Heart right ventricle (tissue), 16 donors: ENCODE data around the gene SYCE3. TPM values are rescaled to one million over a fixed set of nuclear protein-coding genes. Genes with fewer than 3 reads are reported as not detected.

ENCODE experiments used
- ATAC-seq, 8 donors: fragments of 200-7000 bp; cut with Tn5 transposase; one replicate each; pipeline ENCODE4 v1.9.1; 2020; ENCODE audit warnings: mild to moderate bottlenecking in 8 of 8, moderate library complexity in 8 of 8, moderate number of reproducible peaks in 1 of 8
- DNase-seq, 2 donors: peaks; one replicate each; pipeline ENCODE4 v3.0.0-alpha.2; 2020
- H3K27ac ChIP-seq, 10 donors: fragments of 200-600 bp; sonication (generic) in 2 of 10; one replicate each; pipeline versions ENCODE4 v1.5.0 to v1.8.0; 2020 to 2022; ENCODE audit warnings: mild to moderate bottlenecking in 3 of 10
- H3K27me3 ChIP-seq, 7 donors: fragments of 200-600 bp; one replicate each; pipeline ENCODE4 v1.8.0; 2021 to 2022; ENCODE audit warnings: mild to moderate bottlenecking in 2 of 7
- H3K36me3 ChIP-seq, 9 donors: fragments of 200-600 bp; sonication (generic) in 1 of 9; one replicate each; pipeline versions ENCODE4 v1.5.0 to v1.8.0; 2020 to 2022; ENCODE audit warnings: mild to moderate bottlenecking in 2 of 9
- H3K4me1 ChIP-seq, 9 donors: fragments of 200-600 bp; sonication (generic) in 1 of 9; one replicate each; pipeline versions ENCODE4 v1.5.0 to v1.8.0; 2020 to 2022; ENCODE audit warnings: mild to moderate bottlenecking in 4 of 9
- H3K4me3 ChIP-seq, 10 donors: fragments of 200-600 bp; sonication (generic) in 2 of 10; one replicate each; pipeline versions ENCODE4 v1.5.0 to v1.8.0; 2020 to 2022; ENCODE audit warnings: mild to moderate bottlenecking in 7 of 10, moderate library complexity in 2 of 10
- H3K9me3 ChIP-seq, 11 donors: fragments of 200-600 bp in 10 of 11; sonication (generic) in 2 of 11; one replicate each; pipeline versions ENCODE4 v1.5.0 to v1.8.0; 2013 to 2022; ENCODE audit warnings: mild to moderate bottlenecking in 2 of 11, control low read depth in 1 of 11, moderate library complexity in 1 of 11
- WGBS, 2 donors: extraction: QIAGEN DNeasy Blood & Tissue Kit; methylation state at CpG; one replicate each; pipeline ENCODE4 v1.1.7; 2013; ENCODE audit warnings: inconsistent platforms in 1 of 2; 5-methylcytosine and 5-hydroxymethylcytosine counted together
- intact Hi-C, 10 donors: fragments of 100-400 bp; cut with DNase I; formaldehyde crosslinking; loops; one replicate each; pipeline versions ENCODE4 v1.11.1 to v1.14.2; 2022
- polyA plus RNA-seq, 2 donors: library from polyadenylated mRNA; stranded (reverse); fragments of 200-250 nt; gene quantifications; one replicate each; pipeline ENCODE4 v1.2.3, GENCODE V29; 2013
- total RNA-seq, 10 donors: library from RNA; stranded (reverse); fragmentation: NEBNext Ultra II Directional in 3 of 10; extraction: Animal tissue kit (Norgen Biotek cat#: 25700) in 3 of 10; gene quantifications; one replicate each; pipeline versions ENCODE4 v1.2.1 to v1.2.4, GENCODE V29; 2021 to 2023
- TF ChIP-seq, protein P1 (sequence below), 9 donors: fragments of 200-600 bp; sonication (generic) in 2 of 9; IDR thresholded peaks; one replicate each; pipeline versions ENCODE4 v1.5.0 to v1.8.0; 2021 to 2022; ENCODE audit warnings: antibody characterized with exemption in 9 of 9, mild to moderate bottlenecking in 5 of 9, moderate library complexity in 1 of 9
- donor health status: Arrhythmogenic right ventricular cardiomyopathy.
- donor health status: ischemic (EF 13 %, LVEDD 7.1; RV severe dilation, severe dysfunction).
- donor health status: healthy with polysubstance abuse.
- donor health status: DM: no; HTN: yes; CAD: no.
- donor health status: DM: no; HTN: no; CAD: no.
- donor health status: ischemic (EF 25% LVEDD 6.9; RV normal size, moderate dysfunction).
- donor health status: ischemic (EF 25% LVEDD 5.7; RV mildly dilated, moderate dysfunction).
- donor health status: healthy.
- donor health status: DM: yes; HTN: yes; CAD: no.
- donor health status: Ischemic cardiomyopathy.
- donor health status: ischemic (EF 35%, LVEDD 5.7; RV mildly dilated, moderate dysfunction).
- donor health status: nonischemic (EF 11% LVEDD 7.7; RV severe dilation, severe dysfunction).
- donor health status: DM: yes; HTN: yes; CAD: no.
- donor health status: PGD.
- donor health status: ischemic (EF 29% LVEDD 5.4; RV normal size, mild dysfunction).
- donor health status: nonischemic (EF 23%, LVEDD 6.1; RV moderate dilation, normal function).

Gene SYCE3
- total and polyA plus RNA-seq, 12 donors = 0.74 to 0.90 TPM; not detected in 10

DNA sequence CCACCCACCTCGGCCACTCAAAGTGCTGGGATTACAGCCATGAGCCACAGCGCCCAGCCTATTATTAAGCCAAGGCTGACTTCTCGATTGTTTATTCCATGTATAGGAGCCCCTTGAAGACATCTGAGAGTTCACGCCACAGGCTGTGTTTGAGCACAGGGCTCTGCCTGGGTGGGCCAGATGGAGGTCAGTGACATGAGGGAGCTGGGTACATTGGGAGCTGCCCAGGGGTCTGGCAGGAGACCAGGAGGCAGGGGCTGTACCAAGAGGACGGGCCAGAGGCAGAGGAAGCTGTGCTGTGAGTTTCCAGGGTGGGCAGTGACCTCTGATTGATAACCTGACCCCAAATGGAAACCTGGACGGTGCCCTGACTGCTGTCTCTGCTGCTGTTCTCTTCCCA lies 60.6 kb downstream of the SYCE3 start:
- intact Hi-C loops = loop anchor here in 4 of 10 donors (10.0 kb wide), 1 partner anchor 257 kb away; the partner anchor contains the start of gene TUBGCP6 (in 4 of the 4)
- peaks cover 0 to 9% (median 0%) of the 10 kb centered on the region in 7 donors for H3K27me3 ChIP-seq
- ATAC-seq = no peak
- peaks cover 9 to 24% (median 13%) of the 10 kb centered on the region in 9 donors for H3K4me1 ChIP-seq
- peaks cover 3 to 42% (median 18%) of the 10 kb centered on the region in 9 donors for H3K36me3 ChIP-seq
- no peak for DNase-seq
- TF ChIP-seq, protein P1, sequence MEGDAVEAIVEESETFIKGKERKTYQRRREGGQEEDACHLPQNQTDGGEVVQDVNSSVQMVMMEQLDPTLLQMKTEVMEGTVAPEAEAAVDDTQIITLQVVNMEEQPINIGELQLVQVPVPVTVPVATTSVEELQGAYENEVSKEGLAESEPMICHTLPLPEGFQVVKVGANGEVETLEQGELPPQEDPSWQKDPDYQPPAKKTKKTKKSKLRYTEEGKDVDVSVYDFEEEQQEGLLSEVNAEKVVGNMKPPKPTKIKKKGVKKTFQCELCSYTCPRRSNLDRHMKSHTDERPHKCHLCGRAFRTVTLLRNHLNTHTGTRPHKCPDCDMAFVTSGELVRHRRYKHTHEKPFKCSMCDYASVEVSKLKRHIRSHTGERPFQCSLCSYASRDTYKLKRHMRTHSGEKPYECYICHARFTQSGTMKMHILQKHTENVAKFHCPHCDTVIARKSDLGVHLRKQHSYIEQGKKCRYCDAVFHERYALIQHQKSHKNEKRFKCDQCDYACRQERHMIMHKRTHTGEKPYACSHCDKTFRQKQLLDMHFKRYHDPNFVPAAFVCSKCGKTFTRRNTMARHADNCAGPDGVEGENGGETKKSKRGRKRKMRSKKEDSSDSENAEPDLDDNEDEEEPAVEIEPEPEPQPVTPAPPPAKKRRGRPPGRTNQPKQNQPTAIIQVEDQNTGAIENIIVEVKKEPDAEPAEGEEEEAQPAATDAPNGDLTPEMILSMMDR (IDR thresholded peaks at IDR 0.05) = no peak
- 84 to 91% methylated on average over 6 of the region's 6 CpGs for WGBS, 2 donors
- H3K27ac ChIP-seq = no peak overlapping the region
- no peak overlapping the region for H3K4me3 ChIP-seq
- H3K9me3 ChIP-seq = no peaks in the 10 kb centered on the region

Other genes with a start within 250 kb of the SYCE3 start
- 1 to 10 TPM; 1.1 to 3.6 (median 2.0) TPM for gene DENND6B, start 235.9 kb downstream of the SYCE3 start, total RNA-seq
- gene DENND6B, start 235.9 kb downstream of the SYCE3 start, polyA plus RNA-seq = 1 to 10 TPM; 1.7 to 3.1 TPM
- 10 to 100 TPM; 34.7 to 51.5 (median 36.8) TPM for gene PPP6R2, start 219.6 kb downstream of the SYCE3 start, total RNA-seq
- 10 to 100 TPM; 38.6 to 38.8 TPM for gene PPP6R2, start 219.6 kb downstream of the SYCE3 start, polyA plus RNA-seq
- gene SBF1, start 87.9 kb downstream of the SYCE3 start, total RNA-seq = 10 to 100 TPM; 41.0 to 73.0 (median 49.7) TPM
- 10 to 100 TPM; 43.2 to 48.6 TPM for gene SBF1, start 87.9 kb downstream of the SYCE3 start, polyA plus RNA-seq
- gene ADM2, start 81.4 kb downstream of the SYCE3 start, total RNA-seq = under 1 TPM in 3 of 10 donors, not detected in 7; 0.09 to 0.53 (median 0.15) TPM
- gene ADM2, start 81.4 kb downstream of the SYCE3 start, polyA plus RNA-seq = under 1 TPM; 0.07 to 0.29 TPM
- gene MIOX, start 76.1 kb downstream of the SYCE3 start, total RNA-seq = not detected
- not detected for gene MIOX, start 76.1 kb downstream of the SYCE3 start, polyA plus RNA-seq
- gene LMF2, start 55.2 kb downstream of the SYCE3 start, total RNA-seq = 10 to 100 TPM; 18.8 to 37.5 (median 22.9) TPM
- 10 to 100 TPM; 40.4 to 42.5 TPM for gene LMF2, start 55.2 kb downstream of the SYCE3 start, polyA plus RNA-seq
- gene NCAPH2, start 54.7 kb downstream of the SYCE3 start, total RNA-seq = 10 to 100 TPM; 21.7 to 31.9 (median 26.2) TPM
- 10 to 100 TPM; 38.0 to 54.8 TPM for gene NCAPH2, start 54.7 kb downstream of the SYCE3 start, polyA plus RNA-seq
- gene SCO2, start 37.3 kb downstream of the SYCE3 start, total RNA-seq = 1 to 10 TPM in 2 of 10 donors, under 1 TPM in 2, not detected in 6; 0.57 to 2.8 (median 0.92) TPM
- gene SCO2, start 37.3 kb downstream of the SYCE3 start, polyA plus RNA-seq = 1 to 10 TPM in 1 of 2 donors, not detected in 1; 2.0 TPM
- 100 to 1,000 TPM in 1 of 10 donors, 10 to 100 TPM in 7, 1 to 10 TPM in 2; 8.4 to 113 (median 12.6) TPM for gene TYMP, start 32.9 kb downstream of the SYCE3 start, total RNA-seq
- gene TYMP, start 32.9 kb downstream of the SYCE3 start, polyA plus RNA-seq = 10 to 100 TPM; 23.3 to 65.3 TPM
- 1 to 10 TPM in 1 of 10 donors, under 1 TPM in 3, not detected in 6; 0.11 to 1.3 (median 0.18) TPM for gene KLHDC7B, start 17.0 kb downstream of the SYCE3 start, total RNA-seq
- under 1 TPM in 1 of 2 donors, not detected in 1; 0.10 TPM for gene KLHDC7B, start 17.0 kb downstream of the SYCE3 start, polyA plus RNA-seq
- gene CPT1B, start 15.5 kb upstream of the SYCE3 start, total RNA-seq = 100 to 1,000 TPM; 135 to 487 (median 415) TPM
- 100 to 1,000 TPM in 1 of 2 donors, 10 to 100 TPM in 1; 61.2 to 351 TPM for gene CPT1B, start 15.5 kb upstream of the SYCE3 start, polyA plus RNA-seq
- 10 to 100 TPM; 31.7 to 60.1 (median 39.9) TPM for gene CHKB, start 19.9 kb upstream of the SYCE3 start, total RNA-seq
- 100 to 1,000 TPM in 1 of 2 donors, 10 to 100 TPM in 1; 27.1 to 251 TPM for gene CHKB, start 19.9 kb upstream of the SYCE3 start, polyA plus RNA-seq
- under 1 TPM; 0.08 to 0.52 (median 0.27) TPM for gene MAPK8IP2, start 37.9 kb upstream of the SYCE3 start, total RNA-seq
- under 1 TPM; 0.22 to 0.49 TPM for gene MAPK8IP2, start 37.9 kb upstream of the SYCE3 start, polyA plus RNA-seq
- gene ARSA, start 65.2 kb upstream of the SYCE3 start, total RNA-seq = 10 to 100 TPM; 19.6 to 33.3 (median 26.0) TPM
- gene ARSA, start 65.2 kb upstream of the SYCE3 start, polyA plus RNA-seq = 10 to 100 TPM; 17.5 to 62.3 TPM
- gene SHANK3, start 109.9 kb upstream of the SYCE3 start, total RNA-seq = 10 to 100 TPM; 19.9 to 36.9 (median 24.7) TPM
- 10 to 100 TPM; 14.3 to 59.8 TPM for gene SHANK3, start 109.9 kb upstream of the SYCE3 start, polyA plus RNA-seq
- 1 to 10 TPM in 1 of 10 donors, under 1 TPM in 8, not detected in 1; 0.28 to 1.1 (median 0.50) TPM for gene ACR, start 175.3 kb upstream of the SYCE3 start, total RNA-seq
- under 1 TPM; 0.13 to 0.66 TPM for gene ACR, start 175.3 kb upstream of the SYCE3 start, polyA plus RNA-seq
- gene RABL2B, start 220.7 kb upstream of the SYCE3 start, total RNA-seq = 1 to 10 TPM; 4.7 to 9.2 (median 7.4) TPM
- gene RABL2B, start 220.7 kb upstream of the SYCE3 start, polyA plus RNA-seq = 10 to 100 TPM in 1 of 2 donors, 1 to 10 TPM in 1; 6.5 to 11.6 TPM